Body of pancreas (tissue), 4 donors: ENCODE measurements around the gene NKAIN4.

Source experiments
- POLR2A ChIP-seq, 3 donors: fragments of 450-650 bp; IDR thresholded peaks; one replicate each; pipeline ENCODE4 v1.6.1; 2016; ENCODE audit warnings: antibody characterized with exemption in 3 of 3, mild to moderate bottlenecking in 2 of 3
- TF ChIP-seq, protein P1 (sequence below), 7 experiments: fragments of 450-650 bp in 4 of 7; fragments of 200-600 bp in 3 of 7; sonication (generic) in 3 of 7; IDR thresholded peaks; one replicate each; pipeline ENCODE4 v1.5.1; 2016 to 2019; ENCODE audit warnings: antibody characterized with exemption in 7 of 7

GRCh38 chr20:63242736-63243135 is 11.5 kb downstream of the NKAIN4 start:
- TF ChIP-seq, protein P1, sequence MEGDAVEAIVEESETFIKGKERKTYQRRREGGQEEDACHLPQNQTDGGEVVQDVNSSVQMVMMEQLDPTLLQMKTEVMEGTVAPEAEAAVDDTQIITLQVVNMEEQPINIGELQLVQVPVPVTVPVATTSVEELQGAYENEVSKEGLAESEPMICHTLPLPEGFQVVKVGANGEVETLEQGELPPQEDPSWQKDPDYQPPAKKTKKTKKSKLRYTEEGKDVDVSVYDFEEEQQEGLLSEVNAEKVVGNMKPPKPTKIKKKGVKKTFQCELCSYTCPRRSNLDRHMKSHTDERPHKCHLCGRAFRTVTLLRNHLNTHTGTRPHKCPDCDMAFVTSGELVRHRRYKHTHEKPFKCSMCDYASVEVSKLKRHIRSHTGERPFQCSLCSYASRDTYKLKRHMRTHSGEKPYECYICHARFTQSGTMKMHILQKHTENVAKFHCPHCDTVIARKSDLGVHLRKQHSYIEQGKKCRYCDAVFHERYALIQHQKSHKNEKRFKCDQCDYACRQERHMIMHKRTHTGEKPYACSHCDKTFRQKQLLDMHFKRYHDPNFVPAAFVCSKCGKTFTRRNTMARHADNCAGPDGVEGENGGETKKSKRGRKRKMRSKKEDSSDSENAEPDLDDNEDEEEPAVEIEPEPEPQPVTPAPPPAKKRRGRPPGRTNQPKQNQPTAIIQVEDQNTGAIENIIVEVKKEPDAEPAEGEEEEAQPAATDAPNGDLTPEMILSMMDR (IDR thresholded peaks at IDR 0.05) = no peak
- TF ChIP-seq POLR2A (IDR thresholded peaks at IDR 0.05) = no peak
